ENCODE measurements around the gene PRR7.

Gene PRR7

GRCh38 chr5:177501874-177502678 is 55.5 kb downstream of the PRR7 start:
- DNase-seq = no peak

- no peak for DNase-seq
Measured at GRCh38 chr5:177502886-177503285, 56.3 kb downstream of the PRR7 start.

DNA sequence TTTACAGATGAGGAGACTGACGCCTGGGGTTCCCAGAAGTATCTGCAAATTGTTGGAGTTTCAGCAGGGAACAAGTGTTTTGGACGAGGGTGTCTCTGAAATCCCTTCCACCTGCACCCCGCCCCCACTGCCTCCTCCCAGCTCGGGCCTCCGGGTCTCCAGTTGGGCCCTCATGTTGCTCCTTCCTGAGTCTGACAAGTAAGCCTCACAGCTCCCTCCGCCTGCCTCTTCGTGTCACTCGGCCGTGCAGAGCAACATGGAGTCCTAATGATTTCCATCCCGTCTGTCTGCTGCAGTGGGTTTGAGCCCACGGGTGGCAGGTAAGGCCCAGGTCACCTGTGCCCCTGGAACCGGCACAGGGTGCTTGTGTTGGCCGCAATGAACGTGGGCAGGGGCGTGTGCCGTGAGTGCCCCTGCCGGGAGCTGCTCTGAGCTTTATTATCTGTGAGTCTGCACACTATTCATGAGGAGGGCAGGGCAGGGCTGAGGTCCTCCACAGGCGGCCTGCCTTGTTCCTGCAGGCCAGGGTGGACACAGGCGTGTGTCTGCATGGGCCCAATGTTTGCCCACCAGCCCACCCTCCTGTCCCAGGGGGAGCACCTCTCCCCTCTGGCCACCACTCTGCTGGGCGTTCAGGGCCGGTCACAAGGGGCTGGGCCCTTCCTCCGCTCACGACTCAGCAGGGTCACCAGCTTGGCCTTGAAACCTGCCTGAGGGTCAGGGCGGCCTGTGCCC is 56.9 kb downstream of the PRR7 start:
- DNase-seq = no peak

DNA sequence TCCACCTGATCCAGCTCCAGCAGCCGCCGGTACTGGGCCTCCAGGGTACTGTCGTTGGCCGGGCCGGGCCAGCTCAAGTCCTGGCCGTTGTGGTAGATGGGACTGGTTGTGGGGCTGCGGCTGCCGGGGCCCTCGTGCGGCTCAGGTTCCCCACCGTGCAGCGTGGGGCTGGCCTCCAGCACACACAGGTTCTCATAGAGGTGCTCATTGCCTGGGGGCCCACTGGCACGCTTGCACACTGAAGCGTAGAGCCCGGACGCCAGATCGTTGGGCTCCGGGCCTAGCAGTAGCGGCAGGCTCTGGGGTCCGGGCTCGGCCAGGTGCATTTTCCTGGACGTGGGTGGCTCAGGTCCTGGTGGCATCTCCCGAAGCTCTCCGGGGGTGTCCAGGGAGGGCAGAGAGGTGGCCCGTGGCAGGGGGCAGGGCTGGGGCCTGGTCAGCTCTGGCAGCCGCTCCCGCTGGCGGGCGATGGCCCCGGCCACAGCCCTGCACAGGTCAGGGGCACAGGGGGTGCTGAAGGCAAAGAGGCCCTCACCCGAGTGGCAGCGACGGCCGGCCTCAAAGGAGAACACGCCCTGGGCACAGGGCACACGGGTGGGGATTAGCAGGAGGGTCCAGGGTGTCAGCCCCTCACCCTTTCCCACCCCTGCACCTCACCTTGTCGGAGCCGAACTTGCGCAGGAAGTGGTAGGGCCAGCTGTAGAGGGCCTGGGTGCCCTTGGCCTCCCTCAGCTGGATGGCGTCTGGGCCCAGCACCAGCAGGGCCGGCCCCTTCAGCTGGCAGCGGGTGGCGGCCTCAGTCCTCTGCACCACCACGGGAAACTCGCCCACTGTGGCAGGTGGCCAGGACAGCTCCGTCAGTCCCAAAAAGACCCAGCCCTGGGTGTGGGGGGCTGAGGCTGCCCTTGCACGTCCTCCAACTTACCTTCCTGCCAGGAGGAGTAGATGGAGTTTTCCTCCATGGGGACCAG is 57.8 kb downstream of the PRR7 start:
- no peak for DNase-seq

DNA sequence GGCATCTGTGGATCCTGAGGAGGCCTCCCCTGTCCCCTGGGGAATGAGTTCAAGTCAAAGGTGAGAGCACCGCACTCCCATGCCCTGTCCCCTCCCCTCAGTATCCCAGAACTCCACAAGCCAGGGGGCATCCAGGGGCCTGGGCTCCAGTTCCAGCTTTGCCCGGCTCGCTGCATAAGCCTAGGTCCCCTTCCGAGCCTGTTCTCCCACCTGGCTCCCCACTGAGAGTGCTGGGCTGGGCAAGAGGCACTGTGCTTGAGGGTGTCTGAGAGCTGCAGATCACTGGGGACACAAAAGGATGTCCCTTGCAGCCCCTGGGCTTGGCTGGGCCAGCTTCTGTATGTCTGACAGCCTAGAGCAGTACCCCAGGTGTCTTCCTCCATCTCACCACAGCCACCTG is 58.5 kb downstream of the PRR7 start:
- DNase-seq = no peak
